GM12801 (cell line): Measurements from ENCODE around the gene SDCBP2.

Experiments
- TF ChIP-seq, protein P1 (sequence below): IDR thresholded peaks from one replicate; pipeline ENCODE4 v1.5.1; 2011; ENCODE audit warnings: control low read depth; ENCODE audit not compliant: insufficient read length; ENCODE audit errors: extremely low read depth

Gene SDCBP2

DNA sequence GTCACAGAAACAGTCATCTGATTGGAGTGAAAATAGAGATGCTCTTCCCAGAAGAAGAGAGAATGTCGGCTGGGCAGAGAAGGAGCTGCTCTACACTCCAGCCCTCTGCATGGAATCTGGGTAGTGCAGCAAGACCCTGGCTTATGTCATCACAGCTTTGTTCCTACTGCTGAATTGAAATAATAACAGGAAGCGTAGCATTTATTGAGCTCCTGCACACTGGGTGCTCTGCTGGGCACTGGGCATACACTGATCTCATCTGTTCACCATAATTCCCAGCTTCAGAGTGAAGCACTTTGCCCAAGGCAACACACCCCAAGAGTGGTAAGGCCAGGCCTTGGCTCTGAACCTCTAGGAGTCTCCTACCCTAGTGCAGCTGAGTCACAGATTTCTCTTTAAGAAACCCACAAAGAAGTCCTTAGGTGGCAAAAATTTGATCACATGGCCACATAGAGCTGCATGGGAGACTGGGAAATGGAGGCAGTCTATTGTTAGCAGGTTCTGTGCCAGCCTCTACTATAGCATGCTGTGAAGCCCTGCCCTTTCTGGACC is 3.9 kb upstream of the SDCBP2 start:
- TF ChIP-seq, protein P1, sequence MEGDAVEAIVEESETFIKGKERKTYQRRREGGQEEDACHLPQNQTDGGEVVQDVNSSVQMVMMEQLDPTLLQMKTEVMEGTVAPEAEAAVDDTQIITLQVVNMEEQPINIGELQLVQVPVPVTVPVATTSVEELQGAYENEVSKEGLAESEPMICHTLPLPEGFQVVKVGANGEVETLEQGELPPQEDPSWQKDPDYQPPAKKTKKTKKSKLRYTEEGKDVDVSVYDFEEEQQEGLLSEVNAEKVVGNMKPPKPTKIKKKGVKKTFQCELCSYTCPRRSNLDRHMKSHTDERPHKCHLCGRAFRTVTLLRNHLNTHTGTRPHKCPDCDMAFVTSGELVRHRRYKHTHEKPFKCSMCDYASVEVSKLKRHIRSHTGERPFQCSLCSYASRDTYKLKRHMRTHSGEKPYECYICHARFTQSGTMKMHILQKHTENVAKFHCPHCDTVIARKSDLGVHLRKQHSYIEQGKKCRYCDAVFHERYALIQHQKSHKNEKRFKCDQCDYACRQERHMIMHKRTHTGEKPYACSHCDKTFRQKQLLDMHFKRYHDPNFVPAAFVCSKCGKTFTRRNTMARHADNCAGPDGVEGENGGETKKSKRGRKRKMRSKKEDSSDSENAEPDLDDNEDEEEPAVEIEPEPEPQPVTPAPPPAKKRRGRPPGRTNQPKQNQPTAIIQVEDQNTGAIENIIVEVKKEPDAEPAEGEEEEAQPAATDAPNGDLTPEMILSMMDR: no peak

DNA sequence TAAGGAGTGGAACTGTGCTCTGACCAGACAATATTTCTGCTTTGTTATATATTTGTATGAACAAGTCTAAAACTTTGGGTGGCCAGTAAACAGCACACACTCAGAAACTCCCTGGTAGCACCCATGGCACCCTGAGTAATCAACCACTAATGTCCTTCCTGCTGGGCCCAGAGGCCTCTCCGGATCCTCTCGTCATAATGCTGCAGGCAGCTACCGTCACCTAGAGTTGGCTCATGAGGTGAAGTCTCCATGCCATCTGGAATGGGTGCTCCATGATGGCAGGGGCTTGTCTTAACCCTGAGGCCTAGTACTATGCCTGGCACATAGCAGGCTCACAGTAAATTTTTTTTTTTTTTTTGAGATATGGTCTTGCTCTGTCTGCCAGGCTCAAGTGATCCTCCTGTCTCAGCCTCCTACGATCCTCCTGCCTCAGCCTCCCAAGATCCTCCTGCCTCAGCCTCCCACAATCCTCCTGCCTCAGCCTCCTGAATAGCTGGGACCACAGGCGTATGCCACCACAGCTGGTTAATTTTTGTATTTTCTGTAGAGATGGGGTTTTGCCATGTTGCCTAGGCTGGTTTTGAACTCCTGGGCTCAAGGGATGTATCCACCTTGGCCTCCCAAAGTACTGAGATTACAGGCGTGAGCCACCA is 3.0 kb upstream of the SDCBP2 start:
- TF ChIP-seq, protein P1: no peak

DNA sequence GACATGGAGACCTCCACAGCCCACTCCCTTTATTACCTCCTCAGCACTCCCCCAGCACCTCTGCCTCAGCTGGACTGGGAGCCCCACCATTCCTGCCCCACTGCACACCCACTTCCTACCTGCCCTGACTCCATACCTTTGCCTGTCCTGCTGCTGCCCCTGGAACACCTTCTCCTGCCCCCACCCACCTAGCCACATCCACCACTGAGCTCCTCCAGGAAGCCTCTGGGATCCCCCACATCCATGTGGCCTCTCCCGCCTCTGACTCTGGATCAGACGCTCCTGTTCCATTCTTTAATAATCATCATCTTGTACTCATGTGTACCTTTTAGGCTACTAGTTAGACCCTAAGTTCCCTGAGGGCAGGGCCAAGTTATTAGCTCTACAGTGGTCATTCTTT is 2.2 kb upstream of the SDCBP2 start:
- TF ChIP-seq, protein P1: no peak

DNA sequence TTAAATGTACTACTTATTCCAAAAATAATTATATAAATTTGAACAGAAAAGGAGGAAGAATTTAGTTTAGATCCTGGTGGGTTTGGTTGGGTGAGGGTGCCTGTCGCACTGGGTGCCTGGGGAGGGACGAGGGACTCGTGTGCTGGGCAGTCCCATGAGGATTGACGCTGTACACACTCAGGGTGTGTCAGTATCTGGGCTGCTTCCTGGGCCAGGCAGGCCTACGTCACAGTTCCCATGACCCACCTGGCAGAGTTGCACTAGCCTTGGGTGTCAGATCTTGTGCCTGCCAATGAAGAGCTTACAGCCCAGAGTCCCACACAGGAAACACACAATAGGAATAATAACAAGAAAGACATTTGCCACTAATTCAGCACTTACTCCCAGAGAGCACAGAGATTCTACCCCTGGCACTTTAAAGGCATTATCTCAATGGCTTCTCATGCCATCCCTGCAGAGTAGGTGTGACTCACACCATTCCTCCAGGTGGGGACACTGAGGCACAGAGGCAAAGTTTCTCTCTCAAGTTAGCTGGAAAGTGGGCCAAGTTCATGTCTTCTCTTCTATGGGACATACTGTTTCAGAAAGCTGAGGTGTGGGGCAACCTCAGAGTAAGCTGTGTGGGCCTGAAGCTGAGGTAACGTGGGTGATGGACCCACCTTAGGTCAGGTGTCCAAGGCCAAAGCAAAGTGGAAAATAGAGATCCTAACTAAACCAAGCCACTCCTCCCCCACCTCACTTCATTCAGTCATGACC is 1.3 kb upstream of the SDCBP2 start:
- TF ChIP-seq, protein P1: no peak

DNA sequence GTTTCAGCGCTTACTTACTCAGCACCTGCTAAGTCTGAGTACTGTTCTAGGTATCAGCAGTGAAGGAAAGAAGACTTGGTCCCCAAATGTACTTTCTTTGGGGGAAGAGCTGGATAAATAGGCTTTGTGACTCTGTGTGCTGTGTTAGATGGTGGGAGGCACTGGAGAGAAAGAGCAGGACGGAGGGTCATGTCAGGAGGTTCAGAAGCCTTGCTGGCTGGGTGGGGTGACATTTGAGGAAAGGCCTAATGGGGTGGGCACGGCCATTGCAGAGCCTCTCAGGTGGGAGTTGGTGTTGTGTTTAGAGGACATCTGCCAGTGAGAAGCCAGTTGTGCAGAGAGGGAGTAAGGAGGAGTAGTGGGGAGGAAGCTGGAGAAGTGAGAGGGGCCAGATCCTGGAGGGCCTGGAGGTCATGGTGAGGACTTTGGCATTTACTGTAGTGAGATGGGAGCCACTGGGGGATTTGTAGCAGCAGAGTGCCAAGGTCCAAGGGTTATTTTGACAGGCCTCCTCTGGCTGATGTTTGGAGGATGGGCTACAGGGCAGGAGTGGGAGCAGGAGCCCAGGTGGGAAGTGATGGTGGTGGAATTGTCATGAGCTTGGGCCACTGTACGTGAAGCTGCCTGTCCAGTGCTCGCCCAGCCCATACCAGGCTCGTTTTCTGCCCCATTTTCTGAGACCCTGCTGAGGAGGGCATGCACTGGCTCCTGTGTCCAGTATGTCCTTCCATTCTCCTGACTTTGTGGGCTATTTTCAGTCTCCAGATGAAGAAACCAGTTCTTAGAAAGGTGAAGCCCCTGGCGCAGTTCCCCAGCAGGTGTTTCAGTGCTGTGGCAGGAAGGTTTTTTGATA is 886 bp downstream of the SDCBP2 start:
- TF ChIP-seq, protein P1: no peak

DNA sequence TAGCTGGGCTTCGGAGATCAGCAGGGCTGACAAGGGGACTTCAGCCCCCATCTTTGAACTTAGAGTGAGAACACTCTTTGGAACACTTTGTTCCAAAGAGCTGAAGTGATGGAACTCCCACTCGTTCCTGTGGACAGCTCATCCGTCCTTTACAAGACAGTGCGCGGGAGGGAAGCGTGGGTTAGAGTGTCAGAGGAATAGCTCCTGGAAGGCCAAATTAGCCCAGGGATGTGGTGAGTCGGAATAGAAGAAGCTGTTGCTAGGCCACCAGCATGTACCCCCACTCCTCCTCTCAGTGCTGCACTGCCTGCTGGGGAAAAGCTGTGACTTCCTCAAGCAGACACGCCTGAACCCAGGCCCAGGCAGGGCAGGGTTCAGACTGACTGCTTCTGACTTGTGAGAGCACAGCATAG is 1.7 kb downstream of the SDCBP2 start:
- TF ChIP-seq, protein P1: no peak
